Measurements from ENCODE around the gene RPTOR.

The RPTOR gene

GRCh38 chr17:80507965-80508364 is 36.7 kb upstream of the RPTOR start:
- no peak for TF ChIP-seq CTCF (IDR thresholded peaks at IDR 0.05; ENCODE audit: control extremely low read depth, extremely low read depth, low read depth, missing control alignments)
- ChIA-PET POLR2A (no interaction called here), CTCF (no interaction called here)
- no peak for DNase-seq (ENCODE audit: extremely low spot score)

DNA sequence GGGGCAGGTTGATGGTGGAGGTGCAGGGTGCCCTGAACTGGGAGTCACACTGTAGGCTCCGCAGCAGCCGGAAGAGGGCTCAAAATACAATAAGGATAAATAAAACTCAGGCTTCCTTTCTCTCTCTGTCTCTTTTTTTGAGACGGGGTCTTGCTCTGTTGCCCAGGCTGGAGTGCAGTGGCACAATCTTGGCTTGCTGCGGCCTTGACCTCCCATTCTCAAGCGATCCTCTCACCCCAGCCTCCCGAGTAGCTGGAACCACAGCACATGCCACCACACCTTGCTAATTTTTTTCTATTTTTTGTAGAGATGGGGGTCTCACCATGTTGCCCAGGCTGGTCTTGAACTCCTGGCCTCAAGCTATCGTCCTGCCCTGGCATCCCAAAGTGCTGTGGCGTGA is 35.3 kb upstream of the RPTOR start:
- no peak for DNase-seq (ENCODE audit: extremely low spot score)
- ChIA-PET CTCF (no interaction called here), POLR2A (no interaction called here)
- no peak for TF ChIP-seq CTCF (IDR thresholded peaks at IDR 0.05; ENCODE audit: control extremely low read depth, extremely low read depth, low read depth, missing control alignments)

- no peak for DNase-seq (ENCODE audit: extremely low spot score)
- no peak for TF ChIP-seq CTCF (IDR thresholded peaks at IDR 0.05; ENCODE audit: control extremely low read depth, extremely low read depth, low read depth, missing control alignments)
Observed at GRCh38 chr17:80510132-80510531, 34.5 kb upstream of the RPTOR start.

GRCh38 chr17:80510772-80511171 is 33.9 kb upstream of the RPTOR start:
- no peak for TF ChIP-seq CTCF (IDR thresholded peaks at IDR 0.05; ENCODE audit: control extremely low read depth, extremely low read depth, low read depth, missing control alignments)
- POLR2A ChIA-PET, result no interaction called here
- CTCF ChIA-PET, result no interaction called here
- no peak for DNase-seq (ENCODE audit: extremely low spot score)

More at GRCh38 chr17:80510132-80510531, 34.5 kb upstream of the RPTOR start:
- POLR2A ChIA-PET, result no interaction called here
- CTCF ChIA-PET, result no interaction called here

GRCh38 chr17:80511222-80512180 is 33.1 kb upstream of the RPTOR start:
- ChIA-PET POLR2A (no interaction called here), CTCF (no interaction called here)
- no peak for TF ChIP-seq CTCF (IDR thresholded peaks at IDR 0.05; ENCODE audit: control extremely low read depth, extremely low read depth, low read depth, missing control alignments)
- no peak for DNase-seq (ENCODE audit: extremely low spot score)

- ChIA-PET POLR2A (no interaction called here), CTCF (no interaction called here)
- no peak for TF ChIP-seq CTCF (IDR thresholded peaks at IDR 0.05; ENCODE audit: control extremely low read depth, extremely low read depth, low read depth, missing control alignments)
- no peak for DNase-seq (ENCODE audit: extremely low spot score)
Observed at GRCh38 chr17:80512233-80512632, 32.4 kb upstream of the RPTOR start.

Data from GM10248 (cell line).